NCI-H2171 (cell line): ENCODE results near the gene ARL8B.
"Not testable (repeated sequence)": the region's sequence is repeated elsewhere in the genome, so short reads cannot be mapped to it uniquely, and the experiment has no call there.

Experiments used
- DNase-seq: peaks from one replicate; lab custom pipeline; 2025; lab: John Stamatoyannopoulos, UW

The ARL8B gene

GRCh38 chr3:5112043-5112442 is 10.0 kb upstream of the ARL8B start:
- no peak for DNase-seq

GRCh38 chr3:5113726-5114125 is 8.4 kb upstream of the ARL8B start:
- not testable (repeated sequence) for DNase-seq

GRCh38 chr3:5115506-5116162 is 6.5 kb upstream of the ARL8B start:
- DNase-seq, result no peak

GRCh38 chr3:5116538-5116937 is 5.6 kb upstream of the ARL8B start:
- no peak for DNase-seq

GRCh38 chr3:5120446-5120845 is 1.6 kb upstream of the ARL8B start:
- no peak for DNase-seq

- DNase-seq, result no peak
Observed at GRCh38 chr3:5122741-5123706, 932 bp downstream of the ARL8B start.

GRCh38 chr3:5123937-5124336 is 1.8 kb downstream of the ARL8B start:
- no peak for DNase-seq

- DNase-seq, result no peak
Observed at GRCh38 chr3:5126586-5126985, 4.5 kb downstream of the ARL8B start.

- no peak for DNase-seq
Observed at GRCh38 chr3:5128849-5129248, 6.8 kb downstream of the ARL8B start.

- no peak for DNase-seq
Observed at GRCh38 chr3:5133239-5134018, 11.3 kb downstream of the ARL8B start.

GRCh38 chr3:5134019-5134391 is 11.9 kb downstream of the ARL8B start:
- DNase-seq, result no peak

GRCh38 chr3:5134499-5134898 is 12.4 kb downstream of the ARL8B start:
- DNase-seq, result no peak

- DNase-seq, result no peak
Observed at GRCh38 chr3:5136211-5136918, 14.3 kb downstream of the ARL8B start.

- no peak for DNase-seq
Observed at GRCh38 chr3:5136919-5137429, 14.9 kb downstream of the ARL8B start.

- DNase-seq, result no peak
Observed at GRCh38 chr3:5138214-5138981, 16.3 kb downstream of the ARL8B start.

- DNase-seq, result no peak
Observed at GRCh38 chr3:5140230-5140621, 18.1 kb downstream of the ARL8B start.

- DNase-seq, result no peak
Observed at GRCh38 chr3:5140839-5141238, 18.7 kb downstream of the ARL8B start.

- no peak for DNase-seq
Observed at GRCh38 chr3:5141760-5142159, 19.7 kb downstream of the ARL8B start.

GRCh38 chr3:5143464-5143863 is 21.4 kb downstream of the ARL8B start:
- no peak for DNase-seq

GRCh38 chr3:5144316-5144994 is 22.4 kb downstream of the ARL8B start:
- DNase-seq, result no peak
